Endothelial cell of hepatic sinusoid (primary cell): ENCODE results near the gene IGFBP5.

Experiments
- in situ Hi-C: cut with HindIII; loops from 2 replicates; pipeline ENCODE4 v1.10.0; 2017; ENCODE audit warnings: low sequenced_read_pairs

Gene IGFBP5

GRCh38 chr2:216690853-216691741, 4.3 kb downstream of the IGFBP5 start:
- in situ Hi-C loops, result loop anchor here (25.0 kb wide), 1 partner anchor 821 kb away; no protein-coding TSS in a partner anchor

- in situ Hi-C loops, result loop anchor here (25.0 kb wide), 1 partner anchor 822 kb away; no protein-coding TSS in a partner anchor
Observed at GRCh38 chr2:216690456-216690852, 4.9 kb downstream of the IGFBP5 start.

- in situ Hi-C loops, result loop anchor here (25.0 kb wide), 1 partner anchor 823 kb away; no protein-coding TSS in a partner anchor
Observed at GRCh38 chr2:216689397-216689796, 6.0 kb downstream of the IGFBP5 start.

- in situ Hi-C loops, result loop anchor here (25.0 kb wide), 1 partner anchor 823 kb away; no protein-coding TSS in a partner anchor
Observed at GRCh38 chr2:216688731-216689340, 6.5 kb downstream of the IGFBP5 start.

- in situ Hi-C loops, result loop anchor here (25.0 kb wide), 1 partner anchor 825 kb away; no protein-coding TSS in a partner anchor
Observed at GRCh38 chr2:216687646-216688045, 7.7 kb downstream of the IGFBP5 start.

GRCh38 chr2:216687111-216687510, 8.2 kb downstream of the IGFBP5 start:
- in situ Hi-C loops, result loop anchor here (25.0 kb wide), 1 partner anchor 825 kb away; no protein-coding TSS in a partner anchor

GRCh38 chr2:216685327-216685875, 9.9 kb downstream of the IGFBP5 start:
- in situ Hi-C loops, result loop anchor here (25.0 kb wide), 1 partner anchor 827 kb away; no protein-coding TSS in a partner anchor

GRCh38 chr2:216683846-216684245, 11.5 kb downstream of the IGFBP5 start:
- in situ Hi-C loops, result loop anchor here (25.0 kb wide), 1 partner anchor 828 kb away; no protein-coding TSS in a partner anchor

GRCh38 chr2:216681683-216682082, 13.7 kb downstream of the IGFBP5 start:
- in situ Hi-C loops, result loop anchor here (25.0 kb wide), 1 partner anchor 831 kb away; no protein-coding TSS in a partner anchor

GRCh38 chr2:216680951-216681629, 14.3 kb downstream of the IGFBP5 start:
- in situ Hi-C loops, result loop anchor here (25.0 kb wide), 1 partner anchor 831 kb away; no protein-coding TSS in a partner anchor

GRCh38 chr2:216679658-216680024, 15.7 kb downstream of the IGFBP5 start:
- in situ Hi-C loops, result loop anchor here (25.0 kb wide), 1 partner anchor 833 kb away; no protein-coding TSS in a partner anchor

- in situ Hi-C loops, result loop anchor here (25.0 kb wide), 1 partner anchor 833 kb away; no protein-coding TSS in a partner anchor
Observed at GRCh38 chr2:216678813-216679657, 16.3 kb downstream of the IGFBP5 start.

- in situ Hi-C loops, result loop anchor here (25.0 kb wide), 1 partner anchor 834 kb away; no protein-coding TSS in a partner anchor
Observed at GRCh38 chr2:216678098-216678465, 17.3 kb downstream of the IGFBP5 start.

GRCh38 chr2:216677439-216678097, 17.8 kb downstream of the IGFBP5 start:
- in situ Hi-C loops, result loop anchor here (25.0 kb wide), 1 partner anchor 835 kb away; no protein-coding TSS in a partner anchor

GRCh38 chr2:216676630-216677029, 18.7 kb downstream of the IGFBP5 start:
- in situ Hi-C loops, result loop anchor here (25.0 kb wide), 1 partner anchor 836 kb away; no protein-coding TSS in a partner anchor

- in situ Hi-C loops, result no loop called here
Observed at GRCh38 chr2:216674376-216674775, 21.0 kb downstream of the IGFBP5 start.

- in situ Hi-C loops, result no loop called here
Observed at GRCh38 chr2:216673609-216674008, 21.7 kb downstream of the IGFBP5 start.

- in situ Hi-C loops, result no loop called here
Observed at GRCh38 chr2:216673021-216673420, 22.3 kb downstream of the IGFBP5 start.

GRCh38 chr2:216672466-216672865, 22.9 kb downstream of the IGFBP5 start:
- in situ Hi-C loops, result no loop called here
